PC-9 (cell line): ENCODE measurements around the gene HSPG2. TPM values are rescaled to one million over a fixed set of nuclear protein-coding genes. Genes with fewer than 3 reads are reported as not detected.

Experiments
- BruUV-seq: library from RNA; stranded (reverse); fragments of 400-500 nt; replicated peaks from 2 replicates; lab custom pipeline; 2021; lab: Mats Ljungman, UMichigan
- CTCF ChIA-PET: fragments of 300-600 bp; sonication (Branson Sonifier 250); formaldehyde crosslinking; loops from one replicate; lab custom pipeline; 2022; ENCODE audit warnings: antibody characterized with exemption; lab: Charles Lee
- POLR2A ChIA-PET: fragments of 300-600 bp; sonication (Branson Sonifier 250); formaldehyde crosslinking; loops from one replicate; lab custom pipeline; 2022; ENCODE audit warnings: antibody characterized with exemption; ENCODE audit not compliant: unreplicated experiment; lab: Charles Lee
- DNase-seq, 2 experiments: peaks; one replicate each; pipeline versions ENCODE4 v3.0.0 to v3.0.0-alpha.2; 2015 to 2022; ENCODE audit warnings: mixed read lengths in 1 of 2
- H2AFZ ChIP-seq: fragments of 200-600 bp; sonication (generic); 2 replicates; pipeline ENCODE4 v1.8.1; 2017; ENCODE audit warnings: antibody characterized with exemption
- H3F3A ChIP-seq: fragments of 200-600 bp; sonication (generic); 2 replicates; pipeline ENCODE4 v1.8.1; 2017; ENCODE audit warnings: antibody characterized with exemption, mild to moderate bottlenecking, low read depth; ENCODE audit not compliant: insufficient read depth
- H3K27ac ChIP-seq: fragments of 200-600 bp; sonication (generic); 2 replicates; pipeline ENCODE4 v1.6.1; 2016; ENCODE audit warnings: mixed run types
- H3K27me3 ChIP-seq: fragments of 200-600 bp; sonication (generic); 2 replicates; pipeline ENCODE4 v1.6.1; 2016; ENCODE audit warnings: low read depth, mixed run types; ENCODE audit not compliant: insufficient read depth
- H3K36me3 ChIP-seq: fragments of 200-600 bp; sonication (generic); 2 replicates; pipeline ENCODE4 v1.6.1; 2016; ENCODE audit warnings: low read depth, mixed run types
- H3K4me1 ChIP-seq: fragments of 200-600 bp; sonication (generic); replicated peaks from 2 replicates; pipeline ENCODE4 v1.6.1; 2016; ENCODE audit warnings: mixed run types; ENCODE audit not compliant: insufficient read depth
- H3K4me2 ChIP-seq: fragments of 200-600 bp; sonication (generic); 2 replicates; pipeline ENCODE4 v1.6.1; 2017; ENCODE audit warnings: mixed run types
- H3K4me3 ChIP-seq: fragments of 200-600 bp; sonication (generic); 2 replicates; pipeline ENCODE4 v1.6.1; 2016; ENCODE audit warnings: mixed run types
- H3K79me2 ChIP-seq: fragments of 200-600 bp; sonication (generic); 2 replicates; pipeline ENCODE4 v1.6.1; 2017; ENCODE audit warnings: low read depth, mixed run types
- H3K9me2 ChIP-seq: fragments of 200-600 bp; sonication (generic); 2 replicates; pipeline ENCODE4 v1.8.1; 2017; ENCODE audit warnings: mild to moderate bottlenecking; ENCODE audit not compliant: insufficient read depth
- H3K9me3 ChIP-seq: fragments of 200-600 bp; sonication (generic); 2 replicates; pipeline ENCODE4 v1.8.1; 2016; ENCODE audit warnings: low read depth; ENCODE audit not compliant: insufficient read depth
- H4K20me1 ChIP-seq: fragments of 200-600 bp; sonication (generic); 2 replicates; pipeline ENCODE4 v1.8.1; 2017; ENCODE audit not compliant: insufficient read depth
- CTCF ChIP-seq: fragments of 200-600 bp; sonication (generic); conservative IDR thresholded peaks from 2 replicates; pipeline ENCODE4 v1.6.1; 2017; ENCODE audit warnings: mixed run types, antibody characterized with exemption, mild to moderate bottlenecking, moderate library complexity
- EZH2 ChIP-seq: fragments of 200-600 bp; sonication (generic); IDR thresholded peaks from 2 replicates; pipeline ENCODE4 v1.8.0; 2017; ENCODE audit warnings: antibody characterized with exemption, low read depth
- intact Hi-C: fragments of 100-400 bp; cut with micrococcal nuclease; formaldehyde crosslinking; loops from one replicate; pipeline ENCODE4 v1.10.0; 2022; ENCODE audit not compliant: unreplicated experiment
- total RNA-seq: library from RNA; stranded (reverse); gene quantifications from 2 replicates; pipeline ENCODE4 v1.2.3, GENCODE V29; 2021

HSPG2 gene
- total RNA-seq, 1 experiment from 2014 or later: 126 TPM

GRCh38 chr1:21916447-21917238 lies 20.5 kb downstream of the HSPG2 start:
- TF ChIP-seq CTCF (no peak), EZH2 (no peak)
- Histone ChIP-seq H3K36me3 (no peaks in the 10 kb centered on the region), H3K4me1 (no peaks in the 10 kb centered on the region), H4K20me1 (no peaks in the 10 kb centered on the region), H3K4me3 (no peak overlapping the region), H3F3A (no peaks in the 10 kb centered on the region), H3K9me2 (no peaks in the 10 kb centered on the region), H3K27me3 (no peaks in the 10 kb centered on the region), H3K27ac (no peak overlapping the region), H3K79me2 (no peaks in the 10 kb centered on the region), H3K9me3 (no peaks in the 10 kb centered on the region), H3K4me2 (no peak overlapping the region), H2AFZ (no peak overlapping the region)
- no TSS peak for BruUV-seq
- intact Hi-C loops: no loop called here
- CTCF ChIA-PET: no interaction called here
- DNase-seq: no peak
- POLR2A ChIA-PET: no interaction called here

GRCh38 chr1:21914880-21915640 lies 22.1 kb downstream of the HSPG2 start:
- no peaks in the 10 kb centered on the region for H3F3A ChIP-seq
- H3K9me2 ChIP-seq: no peaks in the 10 kb centered on the region
- H3K4me3 ChIP-seq: no peak overlapping the region
- no peaks in the 10 kb centered on the region for H3K4me1 ChIP-seq
- BruUV-seq: no TSS peak
- ChIA-PET POLR2A (interaction anchor here (0.5 kb wide), 1 partner anchor 180 kb away, joined by 3 read pairs; no protein-coding TSS in a partner anchor), CTCF (no interaction called here)
- no peak overlapping the region for H3K4me2 ChIP-seq
- H3K79me2 ChIP-seq: no peaks in the 10 kb centered on the region
- intact Hi-C loops: no loop called here
- H4K20me1 ChIP-seq: no peaks in the 10 kb centered on the region
- H3K36me3 ChIP-seq: no peaks in the 10 kb centered on the region
- TF ChIP-seq EZH2: no peak
- TF ChIP-seq CTCF: no peak
- no peaks in the 10 kb centered on the region for H3K27me3 ChIP-seq
- H2AFZ ChIP-seq: no peak overlapping the region
- H3K27ac ChIP-seq: no peak overlapping the region
- H3K9me3 ChIP-seq: no peaks in the 10 kb centered on the region
- DNase-seq: no peak

GRCh38 chr1:21914450-21914849 lies 22.7 kb downstream of the HSPG2 start:
- H3K79me2 ChIP-seq: no peaks in the 10 kb centered on the region
- H3K4me3 ChIP-seq: no peak overlapping the region
- no TSS peak for BruUV-seq
- ChIA-PET POLR2A (no interaction called here), CTCF (no interaction called here)
- no peak for DNase-seq
- H3K27ac ChIP-seq: no peak overlapping the region
- no peaks in the 10 kb centered on the region for H3K36me3 ChIP-seq
- intact Hi-C loops: no loop called here
- H3K27me3 ChIP-seq: no peaks in the 10 kb centered on the region
- no peak for TF ChIP-seq EZH2
- TF ChIP-seq CTCF: no peak
- no peaks in the 10 kb centered on the region for H3K9me3 ChIP-seq
- H2AFZ ChIP-seq: no peak overlapping the region
- no peaks in the 10 kb centered on the region for H4K20me1 ChIP-seq
- H3K4me1 ChIP-seq: no peaks in the 10 kb centered on the region
- no peaks in the 10 kb centered on the region for H3F3A ChIP-seq
- no peak overlapping the region for H3K4me2 ChIP-seq
- H3K9me2 ChIP-seq: no peaks in the 10 kb centered on the region
